ENCODE measurements around the gene HEG1. TPM values are rescaled to one million over a fixed set of nuclear protein-coding genes. Genes with fewer than 3 reads are reported as not detected.

HEG1 gene
- total and polyA plus RNA-seq, 2 of the 8 experiments (the other 6 are each of a cell fraction or from before 2014, with no cell fraction given) = 5.3 to 9.7 TPM

- TF ChIP-seq, protein P1, sequence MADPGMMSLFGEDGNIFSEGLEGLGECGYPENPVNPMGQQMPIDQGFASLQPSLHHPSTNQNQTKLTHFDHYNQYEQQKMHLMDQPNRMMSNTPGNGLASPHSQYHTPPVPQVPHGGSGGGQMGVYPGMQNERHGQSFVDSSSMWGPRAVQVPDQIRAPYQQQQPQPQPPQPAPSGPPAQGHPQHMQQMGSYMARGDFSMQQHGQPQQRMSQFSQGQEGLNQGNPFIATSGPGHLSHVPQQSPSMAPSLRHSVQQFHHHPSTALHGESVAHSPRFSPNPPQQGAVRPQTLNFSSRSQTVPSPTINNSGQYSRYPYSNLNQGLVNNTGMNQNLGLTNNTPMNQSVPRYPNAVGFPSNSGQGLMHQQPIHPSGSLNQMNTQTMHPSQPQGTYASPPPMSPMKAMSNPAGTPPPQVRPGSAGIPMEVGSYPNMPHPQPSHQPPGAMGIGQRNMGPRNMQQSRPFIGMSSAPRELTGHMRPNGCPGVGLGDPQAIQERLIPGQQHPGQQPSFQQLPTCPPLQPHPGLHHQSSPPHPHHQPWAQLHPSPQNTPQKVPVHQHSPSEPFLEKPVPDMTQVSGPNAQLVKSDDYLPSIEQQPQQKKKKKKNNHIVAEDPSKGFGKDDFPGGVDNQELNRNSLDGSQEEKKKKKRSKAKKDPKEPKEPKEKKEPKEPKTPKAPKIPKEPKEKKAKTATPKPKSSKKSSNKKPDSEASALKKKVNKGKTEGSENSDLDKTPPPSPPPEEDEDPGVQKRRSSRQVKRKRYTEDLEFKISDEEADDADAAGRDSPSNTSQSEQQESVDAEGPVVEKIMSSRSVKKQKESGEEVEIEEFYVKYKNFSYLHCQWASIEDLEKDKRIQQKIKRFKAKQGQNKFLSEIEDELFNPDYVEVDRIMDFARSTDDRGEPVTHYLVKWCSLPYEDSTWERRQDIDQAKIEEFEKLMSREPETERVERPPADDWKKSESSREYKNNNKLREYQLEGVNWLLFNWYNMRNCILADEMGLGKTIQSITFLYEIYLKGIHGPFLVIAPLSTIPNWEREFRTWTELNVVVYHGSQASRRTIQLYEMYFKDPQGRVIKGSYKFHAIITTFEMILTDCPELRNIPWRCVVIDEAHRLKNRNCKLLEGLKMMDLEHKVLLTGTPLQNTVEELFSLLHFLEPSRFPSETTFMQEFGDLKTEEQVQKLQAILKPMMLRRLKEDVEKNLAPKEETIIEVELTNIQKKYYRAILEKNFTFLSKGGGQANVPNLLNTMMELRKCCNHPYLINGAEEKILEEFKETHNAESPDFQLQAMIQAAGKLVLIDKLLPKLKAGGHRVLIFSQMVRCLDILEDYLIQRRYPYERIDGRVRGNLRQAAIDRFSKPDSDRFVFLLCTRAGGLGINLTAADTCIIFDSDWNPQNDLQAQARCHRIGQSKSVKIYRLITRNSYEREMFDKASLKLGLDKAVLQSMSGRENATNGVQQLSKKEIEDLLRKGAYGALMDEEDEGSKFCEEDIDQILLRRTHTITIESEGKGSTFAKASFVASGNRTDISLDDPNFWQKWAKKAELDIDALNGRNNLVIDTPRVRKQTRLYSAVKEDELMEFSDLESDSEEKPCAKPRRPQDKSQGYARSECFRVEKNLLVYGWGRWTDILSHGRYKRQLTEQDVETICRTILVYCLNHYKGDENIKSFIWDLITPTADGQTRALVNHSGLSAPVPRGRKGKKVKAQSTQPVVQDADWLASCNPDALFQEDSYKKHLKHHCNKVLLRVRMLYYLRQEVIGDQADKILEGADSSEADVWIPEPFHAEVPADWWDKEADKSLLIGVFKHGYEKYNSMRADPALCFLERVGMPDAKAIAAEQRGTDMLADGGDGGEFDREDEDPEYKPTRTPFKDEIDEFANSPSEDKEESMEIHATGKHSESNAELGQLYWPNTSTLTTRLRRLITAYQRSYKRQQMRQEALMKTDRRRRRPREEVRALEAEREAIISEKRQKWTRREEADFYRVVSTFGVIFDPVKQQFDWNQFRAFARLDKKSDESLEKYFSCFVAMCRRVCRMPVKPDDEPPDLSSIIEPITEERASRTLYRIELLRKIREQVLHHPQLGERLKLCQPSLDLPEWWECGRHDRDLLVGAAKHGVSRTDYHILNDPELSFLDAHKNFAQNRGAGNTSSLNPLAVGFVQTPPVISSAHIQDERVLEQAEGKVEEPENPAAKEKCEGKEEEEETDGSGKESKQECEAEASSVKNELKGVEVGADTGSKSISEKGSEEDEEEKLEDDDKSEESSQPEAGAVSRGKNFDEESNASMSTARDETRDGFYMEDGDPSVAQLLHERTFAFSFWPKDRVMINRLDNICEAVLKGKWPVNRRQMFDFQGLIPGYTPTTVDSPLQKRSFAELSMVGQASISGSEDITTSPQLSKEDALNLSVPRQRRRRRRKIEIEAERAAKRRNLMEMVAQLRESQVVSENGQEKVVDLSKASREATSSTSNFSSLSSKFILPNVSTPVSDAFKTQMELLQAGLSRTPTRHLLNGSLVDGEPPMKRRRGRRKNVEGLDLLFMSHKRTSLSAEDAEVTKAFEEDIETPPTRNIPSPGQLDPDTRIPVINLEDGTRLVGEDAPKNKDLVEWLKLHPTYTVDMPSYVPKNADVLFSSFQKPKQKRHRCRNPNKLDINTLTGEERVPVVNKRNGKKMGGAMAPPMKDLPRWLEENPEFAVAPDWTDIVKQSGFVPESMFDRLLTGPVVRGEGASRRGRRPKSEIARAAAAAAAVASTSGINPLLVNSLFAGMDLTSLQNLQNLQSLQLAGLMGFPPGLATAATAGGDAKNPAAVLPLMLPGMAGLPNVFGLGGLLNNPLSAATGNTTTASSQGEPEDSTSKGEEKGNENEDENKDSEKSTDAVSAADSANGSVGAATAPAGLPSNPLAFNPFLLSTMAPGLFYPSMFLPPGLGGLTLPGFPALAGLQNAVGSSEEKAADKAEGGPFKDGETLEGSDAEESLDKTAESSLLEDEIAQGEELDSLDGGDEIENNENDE (IDR thresholded peaks at IDR 0.05; ENCODE audit: insufficient replicate concordance, low read length) = no peak
- TF ChIP-seq SAP30 (IDR thresholded peaks at IDR 0.05; ENCODE audit: insufficient read depth, insufficient replicate concordance, low read length) (no peak), CREB1 (IDR thresholded peaks at IDR 0.05) (no peak), JUND (IDR thresholded peaks at IDR 0.05; ENCODE audit: low read length) (no peak), CTCF (IDR thresholded peaks at IDR 0.05; ENCODE audit: control extremely low read depth in 1 of 3, insufficient read depth in 1 of 3, low read depth in 1 of 3, low read length in 3 of 3) (no peak), JUN (IDR thresholded peaks at IDR 0.05; ENCODE audit: low read depth, low read length) (no peak), RBBP5 (IDR thresholded peaks at IDR 0.05; ENCODE audit: borderline replicate concordance, low read depth, low read length) (no peak)
Observed at GRCh38 chr3:124997303-124998246, 58.2 kb downstream of the HEG1 start (continued).

Measured in H1 (cell line).